Stimulated activated naive CD4-positive, alpha-beta T cell (primary cell): Measurements from ENCODE around the gene PPFIA2.
"Not testable (repeated sequence)": the region's sequence is repeated elsewhere in the genome, so short reads cannot be mapped to it uniquely, and the experiment has no call there.

Source experiments
- DNase-seq, 6 experiments: peaks; one replicate each; lab custom pipeline; 2025; lab: John Stamatoyannopoulos, UW

The PPFIA2 gene

DNA sequence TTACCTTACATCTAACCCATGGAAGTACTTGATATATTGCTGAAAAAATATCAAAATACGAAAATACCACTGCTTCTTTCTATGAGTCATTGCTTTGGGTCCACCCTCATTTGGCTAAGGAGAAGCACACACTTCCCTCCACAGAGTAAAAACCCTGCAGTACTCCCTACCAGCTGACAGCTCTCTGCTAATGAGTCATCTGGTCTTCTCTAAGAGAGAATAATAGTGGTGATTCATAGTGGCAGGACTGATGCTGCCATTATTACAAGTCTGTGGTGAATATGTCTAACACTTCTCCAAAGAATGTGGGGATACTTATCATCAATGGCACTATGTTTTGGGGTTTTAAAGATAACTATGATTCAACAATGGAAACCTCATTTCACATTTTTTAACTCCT, 90.7 kb downstream of the PPFIA2 start:
- DNase-seq: no peak

DNA sequence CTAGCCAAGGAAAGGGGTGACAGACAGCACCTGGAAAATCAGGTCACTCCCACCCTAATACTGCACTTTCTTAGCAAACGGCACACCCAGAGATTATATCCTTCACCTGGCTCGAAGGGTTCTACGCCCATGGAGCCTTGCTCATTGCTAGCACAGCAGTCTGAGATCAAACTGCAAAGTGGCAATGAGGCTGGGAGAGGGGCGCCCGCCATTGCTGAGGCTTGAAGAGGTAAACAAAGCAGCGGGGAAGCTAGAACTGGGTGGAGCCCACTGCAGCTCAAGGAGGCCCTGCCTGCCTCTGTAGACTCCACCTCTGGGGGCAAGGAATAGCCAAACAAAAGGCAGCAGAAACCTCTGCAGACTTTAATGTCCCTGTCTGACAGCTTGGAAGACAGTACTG, 99.8 kb downstream of the PPFIA2 start:
- not testable (repeated sequence) for DNase-seq

DNA sequence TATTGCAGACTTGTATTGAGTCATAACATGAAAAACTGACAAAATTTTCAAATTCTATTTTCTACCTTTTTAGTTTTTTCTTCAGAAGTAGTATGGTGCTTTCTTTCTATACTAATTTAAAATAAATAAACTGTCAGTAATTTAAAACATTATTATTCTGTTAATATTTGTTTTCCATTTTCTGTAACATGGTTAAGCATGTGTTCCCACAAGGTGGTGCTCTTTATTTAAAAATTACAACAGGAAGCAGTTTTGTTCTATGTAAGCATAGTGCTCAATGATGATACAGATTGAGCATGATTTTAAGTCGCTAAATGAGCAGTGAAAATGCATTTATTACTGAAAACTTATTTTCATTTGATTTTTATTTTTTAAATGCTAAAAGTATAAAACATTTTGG, 114.6 kb downstream of the PPFIA2 start:
- peak in 3 of 6 experiments; percentile 19 to 48 (median 48) for DNase-seq

DNA sequence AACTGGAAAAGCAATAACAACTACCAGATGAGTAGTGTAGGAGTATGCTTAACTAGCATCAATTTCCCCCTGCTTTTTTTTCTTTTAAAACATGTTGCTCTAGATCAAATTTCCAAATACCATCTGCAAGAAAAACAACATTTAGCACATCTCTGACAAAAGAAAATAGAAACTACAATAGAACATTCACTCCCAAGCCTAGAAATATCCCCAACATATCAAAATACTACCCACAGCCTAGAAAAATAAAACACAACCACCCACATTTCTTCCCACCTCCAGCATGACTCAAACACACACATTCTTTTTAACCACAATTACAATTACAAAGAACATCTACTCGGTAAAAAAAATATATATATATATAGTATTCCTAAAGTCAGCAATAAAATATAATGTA, 120.0 kb downstream of the PPFIA2 start:
- DNase-seq: no peak

DNA sequence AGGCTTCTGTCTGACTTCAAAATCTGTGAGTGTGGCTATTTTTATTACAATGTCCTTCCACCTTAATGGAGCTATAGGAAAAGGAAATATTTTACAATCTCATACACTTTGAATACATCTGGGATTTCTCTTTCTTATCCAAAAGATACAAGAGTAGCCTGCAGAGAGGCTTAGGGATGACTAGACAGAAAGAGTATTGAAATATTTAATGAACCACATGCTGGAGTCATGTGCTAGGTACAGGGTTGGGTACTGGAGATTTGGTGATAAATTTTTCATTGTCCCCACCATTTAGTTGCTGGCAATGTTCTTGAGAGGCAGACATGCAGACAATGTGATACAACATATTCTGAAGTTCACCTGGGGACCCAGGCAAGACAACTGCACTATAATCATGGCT, 126.0 kb downstream of the PPFIA2 start:
- no peak for DNase-seq

DNA sequence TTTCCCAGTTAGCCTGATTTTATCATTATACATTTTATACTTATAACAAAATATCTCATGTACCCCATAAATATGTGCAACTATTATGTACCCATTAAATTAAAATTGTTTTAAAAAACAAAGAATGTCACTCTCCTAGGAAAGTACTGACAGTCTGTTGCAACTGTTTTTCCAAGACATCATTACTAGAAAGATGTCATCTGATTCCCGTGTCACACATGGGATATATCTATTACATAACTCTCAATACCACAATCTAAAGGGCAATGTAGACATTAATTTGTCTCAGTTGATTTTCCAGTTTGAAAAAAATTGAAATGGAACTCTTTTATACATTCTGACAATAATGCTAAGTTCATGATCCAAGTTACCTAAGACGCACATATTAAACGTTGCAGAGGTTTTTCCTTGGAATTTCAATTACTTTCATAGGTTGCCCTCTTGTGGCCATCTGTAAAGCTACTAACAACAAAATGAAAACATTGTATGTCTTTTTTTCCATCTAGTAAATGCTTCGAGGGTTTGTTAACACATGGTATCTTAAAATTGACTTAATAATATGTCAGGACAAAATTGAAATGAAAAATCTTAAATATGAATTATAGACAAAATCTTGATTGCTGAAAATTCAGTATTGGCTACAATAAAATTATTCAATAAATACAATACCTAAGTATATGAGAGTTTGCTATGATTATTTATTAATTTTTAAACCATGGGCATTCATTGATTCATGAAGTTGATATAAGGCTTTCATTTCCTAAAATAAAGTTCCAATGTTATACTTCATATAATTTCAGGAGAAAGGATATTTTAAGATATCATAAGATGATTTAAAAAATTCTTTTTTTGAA, 131.6 kb downstream of the PPFIA2 start:
- no peak for DNase-seq

DNA sequence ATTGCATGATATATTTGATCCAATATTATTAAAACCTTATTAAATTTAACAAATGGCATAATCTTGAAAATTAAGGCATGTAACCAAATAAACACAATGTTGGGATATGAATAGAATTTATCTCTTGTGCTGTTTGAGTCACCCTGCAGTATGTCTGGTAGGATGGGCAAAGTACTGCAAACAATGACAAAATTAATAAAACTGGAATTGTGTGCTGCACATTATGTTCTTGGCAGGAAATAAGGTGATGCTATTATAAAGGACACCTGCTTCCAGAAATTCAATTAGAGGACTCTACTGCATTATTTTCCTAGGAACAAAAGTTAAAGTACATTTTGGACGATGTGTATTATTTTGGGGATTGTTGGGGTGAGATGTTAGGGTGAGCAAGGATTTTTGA, 132.7 kb downstream of the PPFIA2 start:
- DNase-seq: no peak

DNA sequence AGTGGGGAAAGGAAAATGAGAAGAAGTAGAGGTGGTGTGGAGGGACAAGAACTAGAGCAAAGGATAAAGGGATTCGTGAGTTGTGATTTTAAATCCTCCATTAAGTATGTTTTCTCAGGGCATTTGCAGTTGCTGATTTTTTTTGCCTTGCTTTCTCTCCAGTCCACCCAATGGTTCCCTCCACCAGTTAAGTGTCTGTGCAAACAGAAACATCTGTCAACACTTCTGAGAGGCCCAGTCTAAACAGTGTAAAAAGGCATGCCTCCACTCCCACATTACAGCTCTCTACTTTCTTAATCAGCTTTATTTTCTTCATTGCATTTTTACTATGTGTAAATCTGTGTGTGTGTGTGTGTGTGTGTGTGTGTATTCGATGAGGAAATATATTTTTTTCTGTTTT, 141.2 kb downstream of the PPFIA2 start:
- DNase-seq: no peak

DNA sequence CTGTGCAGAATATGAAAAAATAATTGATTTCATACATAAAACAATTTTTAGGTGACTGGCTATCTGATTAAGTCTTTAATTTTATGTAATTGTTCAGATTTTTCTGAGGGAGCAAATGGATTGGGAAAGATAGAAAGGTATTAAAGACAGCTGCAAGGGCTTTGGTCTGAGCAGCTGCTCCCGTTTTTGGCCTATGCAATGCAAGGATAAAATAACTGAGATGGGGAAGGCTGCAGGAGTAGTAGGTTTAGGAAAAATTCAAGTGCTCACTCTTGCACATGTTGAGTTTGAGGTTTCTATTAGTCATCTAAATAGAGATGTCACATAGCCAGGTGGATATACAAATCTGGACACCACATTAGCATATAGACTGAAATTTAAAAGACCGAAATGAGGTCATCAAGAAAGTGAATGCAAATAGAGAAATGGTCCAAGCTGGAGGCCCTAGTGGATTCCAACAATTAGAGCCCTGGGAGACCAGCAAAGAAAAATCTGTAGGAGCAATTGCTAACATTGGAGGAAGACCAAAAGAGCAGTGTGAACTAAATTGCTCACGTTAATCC, 144.0 kb downstream of the PPFIA2 start:
- no peak for DNase-seq

DNA sequence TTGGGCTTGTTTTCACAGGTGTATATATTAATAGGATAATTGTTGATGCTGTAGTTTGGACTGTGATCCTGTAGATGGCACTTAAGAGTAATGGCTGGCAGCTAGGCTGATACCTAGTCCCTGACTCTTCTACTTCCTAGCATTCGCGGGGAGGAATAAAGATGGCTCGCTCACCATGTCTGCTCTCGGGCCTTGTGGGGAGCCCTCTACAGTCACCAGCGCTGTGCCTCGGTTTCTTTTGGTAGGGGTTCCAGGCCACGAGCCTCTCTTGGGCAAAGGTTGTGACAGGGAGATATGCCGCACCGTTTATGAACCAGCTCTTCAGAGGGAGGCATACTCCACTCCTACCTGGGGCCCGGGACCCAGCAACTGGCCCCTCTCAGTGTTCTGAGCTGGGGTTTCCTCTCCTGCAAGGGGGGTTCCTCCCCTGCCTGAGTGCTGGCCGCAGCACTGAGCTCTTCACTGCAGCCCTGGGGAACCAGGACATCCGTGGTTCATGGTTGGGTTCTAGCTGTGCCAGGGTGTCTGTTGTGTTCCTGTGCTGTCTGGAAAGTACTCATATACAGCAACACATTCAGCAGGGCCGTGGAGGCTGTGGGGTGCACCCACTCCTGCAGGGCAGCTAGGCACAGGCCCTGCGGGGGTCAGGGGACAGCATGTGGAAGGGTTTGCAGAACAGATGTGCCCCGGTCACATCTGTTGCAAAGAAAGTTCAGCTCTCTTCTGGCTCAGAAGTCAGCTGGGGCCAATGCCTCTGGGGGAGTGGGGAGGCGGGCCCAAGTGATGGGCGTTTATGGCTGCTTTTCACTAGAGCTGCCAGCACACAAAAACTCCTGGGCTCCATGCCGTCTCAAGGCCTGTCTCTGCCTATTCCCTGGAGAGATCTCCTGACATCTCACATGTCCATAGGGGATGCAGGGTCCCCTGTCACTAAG, 147.9 kb downstream of the PPFIA2 start:
- no peak for DNase-seq

DNA sequence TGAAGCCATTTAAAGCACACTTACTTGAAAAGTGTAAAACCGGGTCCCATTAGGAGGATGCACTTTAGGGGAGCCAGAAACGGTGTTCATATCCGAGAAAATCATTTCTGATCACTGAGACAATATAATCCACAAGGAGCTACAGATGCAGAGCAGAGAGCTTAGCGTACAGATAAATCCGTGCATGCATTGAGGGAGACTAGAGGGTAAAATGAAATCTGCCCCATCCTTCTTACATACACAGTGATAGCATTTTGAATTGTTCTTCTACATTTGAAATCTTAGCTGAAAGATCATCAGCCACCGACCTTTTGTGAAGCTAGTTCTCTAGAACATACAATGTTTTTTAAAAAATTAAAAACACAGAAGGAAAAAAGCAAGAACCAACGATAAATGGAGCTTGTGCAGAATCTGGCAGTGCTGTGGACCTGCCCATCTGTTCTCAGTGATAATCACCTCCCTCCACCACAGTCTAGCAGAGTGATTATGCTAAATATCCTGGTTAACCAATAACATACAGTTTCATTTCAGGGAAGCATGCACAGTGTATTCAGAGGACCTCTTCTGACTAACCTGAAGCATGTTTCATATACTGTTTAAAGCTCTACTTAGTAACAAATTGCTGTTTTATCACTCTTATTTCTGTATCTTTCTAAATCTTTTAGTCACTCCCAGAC, 161.1 kb downstream of the PPFIA2 start:
- DNase-seq: no peak

DNA sequence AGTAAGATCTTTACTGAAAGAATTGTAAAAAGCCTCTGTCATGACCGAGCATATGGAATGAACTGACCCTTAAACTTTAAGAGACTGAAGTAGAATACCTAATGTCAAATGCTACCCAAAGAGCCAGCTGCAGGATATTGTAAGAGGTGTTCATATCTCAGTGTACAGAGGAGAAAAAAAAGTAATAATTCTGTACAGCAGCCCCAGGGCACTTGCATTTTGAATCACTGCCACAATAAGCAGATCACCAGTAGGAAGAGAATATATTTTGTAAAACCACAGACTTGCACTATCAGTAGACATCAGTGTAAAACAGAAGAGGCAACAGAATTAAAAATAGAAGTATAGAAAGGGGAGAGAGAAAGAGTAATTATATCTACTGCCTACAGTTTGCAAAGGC, 162.6 kb downstream of the PPFIA2 start:
- no peak for DNase-seq

DNA sequence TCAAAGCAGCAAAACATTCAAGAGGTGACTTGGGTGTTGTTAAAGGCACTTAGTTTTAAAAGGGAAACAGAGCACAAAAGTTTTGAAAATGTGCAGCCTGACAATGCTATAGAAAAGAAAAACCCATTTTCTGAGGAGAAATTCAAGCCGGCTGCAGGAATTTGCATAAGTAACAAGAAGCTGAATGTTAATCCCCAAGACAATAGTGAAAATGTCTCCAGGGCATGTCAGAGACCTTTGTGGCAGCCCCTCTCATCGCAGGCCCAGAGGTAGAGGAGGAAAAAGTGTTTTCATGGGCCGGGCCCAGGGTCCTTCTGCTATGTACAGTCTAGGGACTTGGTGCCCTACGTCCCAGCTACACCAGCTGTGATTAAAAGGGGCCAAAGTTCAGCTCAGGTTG, 167.9 kb downstream of the PPFIA2 start:
- DNase-seq: no peak

DNA sequence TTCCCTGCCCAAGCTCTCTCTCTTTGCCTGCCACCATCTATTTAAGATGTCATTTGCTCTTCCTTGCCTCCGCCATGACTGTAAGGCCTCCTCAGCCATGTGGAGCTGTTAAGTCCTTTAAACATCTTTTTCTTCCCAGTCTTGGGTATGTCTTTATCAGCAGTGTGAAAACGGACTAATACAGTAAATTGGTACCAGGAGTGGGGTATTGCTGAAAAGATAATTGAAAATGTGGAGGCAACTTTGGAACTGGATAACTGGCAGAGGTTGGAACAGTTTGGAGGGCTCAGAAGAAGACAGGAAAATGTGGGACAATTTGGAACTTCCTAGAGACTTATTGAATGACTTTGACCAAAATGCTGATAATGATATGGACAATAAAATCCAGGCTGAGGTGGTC, 168.4 kb downstream of the PPFIA2 start:
- DNase-seq: not testable (repeated sequence)

DNA sequence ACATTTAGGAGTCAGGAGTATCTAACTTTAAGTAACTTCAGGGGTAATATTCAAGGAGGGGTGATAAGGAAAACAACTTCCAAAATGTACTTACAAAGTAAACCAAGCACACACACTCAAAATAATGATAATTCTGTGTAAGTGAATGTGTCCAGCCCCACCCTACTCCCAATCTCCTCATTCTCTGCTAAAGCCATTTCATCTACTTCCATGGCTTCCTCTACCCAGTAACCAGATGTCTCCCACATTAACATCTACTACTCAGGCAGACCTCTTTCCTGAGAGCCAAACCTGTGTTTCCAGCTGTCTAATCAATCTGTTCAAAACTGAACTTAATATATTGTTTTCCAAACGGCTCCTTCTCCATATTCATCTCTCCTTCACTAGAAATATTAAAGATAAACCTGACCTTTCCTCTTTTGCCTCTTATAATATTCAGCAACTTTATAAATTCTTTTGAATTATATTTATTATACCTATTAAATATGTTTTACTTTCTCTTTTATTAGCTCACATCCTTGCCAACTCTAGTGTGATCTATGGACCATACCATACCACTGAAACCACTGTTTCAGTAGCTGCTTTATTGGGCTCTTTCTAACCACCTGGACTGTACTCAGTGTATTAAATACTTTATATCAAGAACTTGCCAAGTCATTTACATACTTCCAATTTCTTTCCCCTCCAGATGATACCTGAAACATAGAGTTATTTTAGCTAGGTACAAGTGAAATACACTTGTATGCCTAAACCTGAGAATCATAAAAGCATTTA, 170.7 kb downstream of the PPFIA2 start:
- no peak for DNase-seq

DNA sequence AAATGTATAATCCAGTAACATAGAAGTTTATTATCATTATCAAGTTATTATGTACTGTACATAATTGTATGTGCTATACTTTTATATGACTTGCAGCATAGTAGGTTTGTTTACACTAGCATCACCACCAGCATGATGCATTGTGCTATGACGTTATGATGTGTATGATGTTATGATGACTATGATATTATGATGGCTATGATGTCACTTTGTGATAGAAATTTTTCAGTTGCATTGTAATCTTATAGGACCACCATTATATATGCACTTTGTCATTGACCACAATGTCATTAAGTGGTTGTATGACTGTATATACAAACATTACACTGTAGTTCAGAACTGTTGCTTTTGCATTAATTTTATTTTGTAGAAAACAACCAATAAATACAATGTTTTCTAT, 173.4 kb downstream of the PPFIA2 start:
- DNase-seq: no peak

DNA sequence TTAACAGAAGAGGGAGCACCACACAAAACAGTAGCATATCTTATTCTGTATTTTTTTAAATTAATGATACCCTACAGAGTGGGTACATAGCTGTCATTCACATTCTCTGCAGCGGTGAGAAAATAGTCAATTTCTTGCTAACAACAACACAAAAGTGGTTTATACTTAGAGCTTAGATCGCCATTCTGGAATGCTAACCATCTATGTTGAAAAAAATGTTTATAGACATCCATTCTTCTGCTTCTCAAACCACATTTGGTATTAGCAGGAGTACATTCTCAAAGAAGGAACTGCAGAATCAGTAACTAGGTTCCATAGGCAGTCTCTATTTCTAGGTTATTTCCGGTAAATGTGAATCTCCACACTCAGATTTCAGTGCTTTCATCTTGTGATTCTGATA, 185.9 kb downstream of the PPFIA2 start:
- DNase-seq: no peak

DNA sequence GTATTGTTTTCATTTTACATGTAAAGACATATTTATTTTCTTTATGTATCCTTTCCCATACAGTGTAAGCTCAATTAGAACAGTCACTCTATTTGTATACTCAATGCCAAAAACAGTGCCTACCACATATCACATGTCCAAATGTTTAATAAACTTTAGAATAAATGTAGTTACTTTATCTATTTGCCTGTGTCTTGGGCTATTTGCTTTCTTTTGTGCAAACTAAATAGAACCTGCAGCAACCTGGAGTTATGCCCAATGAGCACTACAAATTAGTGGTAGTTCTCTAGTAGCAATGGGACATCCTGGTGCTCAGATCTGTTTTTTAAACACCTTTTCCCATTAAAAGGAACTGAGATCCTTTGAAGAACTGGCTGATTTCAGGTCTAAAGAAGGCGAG, 186.7 kb downstream of the PPFIA2 start:
- no peak for DNase-seq

DNA sequence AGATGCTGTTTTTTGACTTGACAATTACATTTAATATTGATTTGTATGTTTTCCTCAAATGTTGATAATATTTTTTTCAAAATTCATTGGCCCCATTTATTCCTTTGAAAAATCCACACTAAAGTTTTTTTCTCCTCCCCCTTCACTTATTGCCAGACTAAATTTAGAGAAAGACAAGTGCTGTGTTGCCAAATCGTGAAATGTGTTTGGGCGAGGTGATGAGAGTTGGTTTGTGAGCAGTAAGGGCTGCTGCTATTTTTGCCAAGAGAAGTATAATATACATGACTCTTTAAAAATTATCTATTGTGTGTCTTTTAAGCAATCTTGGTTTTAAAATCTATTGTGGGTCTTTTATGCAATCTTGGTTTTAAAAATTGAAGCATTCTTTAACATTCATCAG, 188.9 kb downstream of the PPFIA2 start:
- DNase-seq: no peak

DNA sequence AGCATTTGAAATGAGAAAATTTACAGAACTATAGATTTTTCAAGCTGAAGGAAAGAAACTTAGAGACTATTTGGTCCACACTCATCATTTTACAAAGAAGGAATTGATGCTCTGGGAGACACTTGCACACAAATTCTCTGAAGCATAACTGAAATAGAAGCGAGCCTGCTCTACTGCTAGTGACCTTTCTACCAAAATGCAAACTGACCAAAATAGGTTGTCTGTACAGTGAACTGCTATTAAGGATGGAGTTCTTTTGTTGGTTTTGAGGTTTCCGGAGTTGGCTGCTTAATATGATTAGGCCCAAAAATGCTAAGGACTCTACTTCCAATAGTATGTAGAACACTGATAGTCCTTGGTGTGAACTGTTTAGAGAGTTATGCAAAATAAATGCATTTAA, 194.9 kb downstream of the PPFIA2 start:
- no peak for DNase-seq

DNA sequence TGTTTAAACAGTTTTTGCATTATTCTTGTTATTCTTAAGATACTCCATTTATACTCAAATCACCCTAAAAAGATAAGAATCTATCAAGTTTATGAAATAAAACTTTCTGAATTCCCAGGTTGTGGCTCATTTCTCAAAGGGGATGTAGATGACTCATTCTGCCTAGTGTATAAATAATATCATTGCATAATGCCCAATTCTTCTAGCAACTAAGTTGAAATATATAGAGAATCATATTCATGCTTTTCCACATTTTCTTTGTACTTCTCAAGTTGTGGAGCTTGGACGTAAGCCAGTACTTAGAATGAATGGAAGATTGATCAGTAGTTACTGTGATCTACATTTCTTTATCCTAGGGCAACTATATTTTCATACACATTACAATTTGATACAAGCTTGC, 201.1 kb downstream of the PPFIA2 start:
- no peak for DNase-seq
